H1 (cell line): ENCODE results near the gene SIRPB1. TPM values are rescaled to one million over a fixed set of nuclear protein-coding genes. Genes with fewer than 3 reads are reported as not detected.
"Not testable (repeated sequence)": the region's sequence is repeated elsewhere in the genome, so short reads cannot be mapped to it uniquely, and the experiment has no call there.

Experiments used
- CTCF ChIA-PET: fragments of 300-600 bp; sonication (Branson Sonifier 250); formaldehyde crosslinking; loops from one replicate; lab custom pipeline; 2021; ENCODE audit not compliant: partially characterized antibody; lab: Charles Lee
- POLR2A ChIA-PET: fragments of 300-600 bp; sonication (Branson Sonifier 250); formaldehyde crosslinking; loops from one replicate; lab custom pipeline; 2021; ENCODE audit warnings: inconsistent platforms; ENCODE audit not compliant: partially characterized antibody; lab: Charles Lee
- DNase-seq, 2 experiments: peaks; one replicate each; pipeline versions ENCODE4 v3.0.0 to v3.0.0-alpha.2; 2010 to 2022; ENCODE audit warnings: low spot score in 2 of 2, low read depth in 1 of 2, mixed read lengths in 1 of 2
- FAIRE-seq: peaks from 2 replicates; lab custom pipeline; 2011; peaks lifted over from hg19 to GRCh38; lab: Jason Lieb, UNC
- H2AFZ ChIP-seq: 2 replicates; pipeline ENCODE4 v1.8.1; 2012; ENCODE audit warnings: low read length, inconsistent platforms
- H2AK5ac ChIP-seq: 2 replicates; pipeline ENCODE4 v1.6.1; 2013; ENCODE audit warnings: low read depth, low read length
- H2BK120ac ChIP-seq: replicated peaks from 2 replicates; pipeline ENCODE3; 2013; ENCODE audit warnings: low read depth, low read length, inconsistent platforms
- H2BK12ac ChIP-seq: 2 replicates; pipeline ENCODE4 v1.6.1; 2013; ENCODE audit warnings: low read depth, low read length
- H2BK15ac ChIP-seq: 2 replicates; pipeline ENCODE4 v1.6.1; 2013; ENCODE audit warnings: low read length
- H2BK20ac ChIP-seq: 2 replicates; pipeline ENCODE4 v1.6.1; 2013; ENCODE audit warnings: low read length
- H2BK5ac ChIP-seq: 2 replicates; pipeline ENCODE4 v1.6.1; 2013; ENCODE audit warnings: low read depth, low read length
- H3K14ac ChIP-seq: 2 replicates; pipeline ENCODE4 v1.6.1; 2013; ENCODE audit warnings: inconsistent platforms; ENCODE audit not compliant: insufficient read length
- H3K18ac ChIP-seq: 2 replicates; pipeline ENCODE4 v1.6.1; 2013; ENCODE audit warnings: low read length; ENCODE audit errors: extremely low read depth
- H3K23ac ChIP-seq: 2 replicates; pipeline ENCODE4 v1.6.1; 2013; ENCODE audit warnings: inconsistent platforms; ENCODE audit not compliant: insufficient read length
- H3K23me2 ChIP-seq: 2 replicates; pipeline ENCODE4 v1.6.1; 2013; ENCODE audit warnings: low read depth, low read length
- H3K27ac ChIP-seq: 2 replicates; pipeline ENCODE4 v1.6.1; 2011; ENCODE audit warnings: low read depth, low read length, inconsistent platforms
- H3K27me3 ChIP-seq, 4 experiments: replicated peaks in 1 of 4; 1 replicate in 1 of 4; 2 replicates in 3 of 4; pipeline versions ENCODE4 v1.6.1 to v1.8.1; 2011 to 2013; ENCODE audit warnings: low read length in 3 of 4, mild to moderate bottlenecking in 3 of 4, inconsistent platforms in 2 of 4, mixed read lengths in 2 of 4, moderate library complexity in 1 of 4; ENCODE audit not compliant: control insufficient read depth in 3 of 4, insufficient read depth in 3 of 4; ENCODE audit errors: extremely low read depth in 1 of 4
- H3K36me3 ChIP-seq, 4 experiments: 2 replicates each; pipeline versions ENCODE4 v1.6.1 to v1.8.1; 2011 to 2013; ENCODE audit warnings: mild to moderate bottlenecking in 4 of 4, low read length in 3 of 4, moderate library complexity in 2 of 4, control low read depth in 1 of 4, inconsistent platforms in 1 of 4; ENCODE audit not compliant: insufficient read depth in 4 of 4, control insufficient read depth in 2 of 4
- H3K4ac ChIP-seq: replicated peaks from 2 replicates; pipeline ENCODE3; 2013; ENCODE audit warnings: low read length, low read depth, mixed read lengths, inconsistent platforms; ENCODE audit not compliant: insufficient read length
- H3K4me1 ChIP-seq, 4 experiments: replicated peaks in 1 of 4; 1 replicate in 1 of 4; 2 replicates in 3 of 4; pipeline versions ENCODE4 v1.6.1 to v1.8.1; 2011 to 2013; ENCODE audit warnings: low read length in 3 of 4, inconsistent platforms in 2 of 4, mixed read lengths in 1 of 4; ENCODE audit not compliant: insufficient read depth in 4 of 4, control insufficient read depth in 3 of 4
- H3K4me2 ChIP-seq, 2 experiments: 2 replicates each; pipeline versions ENCODE4 v1.6.1 to v1.8.1; 2011 to 2013; ENCODE audit warnings: low read depth in 2 of 2, low read length in 2 of 2, control low read depth in 1 of 2, inconsistent platforms in 1 of 2, mild to moderate bottlenecking in 1 of 2; ENCODE audit not compliant: insufficient read depth in 1 of 2
- H3K4me3 ChIP-seq, 4 experiments: fragments of 200-600, 300-600 bp in 1 of 4; sonication (generic), shearing (Covaris generic), sonication (Bioruptor Twin) in 1 of 4; 2 replicates each; pipeline versions ENCODE4 v1.5.1 to v1.8.1; 2011 to 2016; ENCODE audit warnings: low read length in 4 of 4, low read depth in 3 of 4, control low read depth in 2 of 4, inconsistent platforms in 2 of 4, mild to moderate bottlenecking in 2 of 4, mixed read lengths in 1 of 4, moderate library complexity in 1 of 4; ENCODE audit not compliant: insufficient read depth in 2 of 4; ENCODE audit errors: extremely low read depth in 1 of 4
- H3K56ac ChIP-seq: replicated peaks from 2 replicates; pipeline ENCODE3; 2013; ENCODE audit warnings: low read depth, mild to moderate bottlenecking, mixed read lengths, low read length, inconsistent platforms; ENCODE audit not compliant: insufficient read length
- H3K79me1 ChIP-seq: 2 replicates; pipeline ENCODE4 v1.6.1; 2013; ENCODE audit warnings: low read depth, low read length, control low read depth
- H3K79me2 ChIP-seq, 2 experiments: 2 replicates each; pipeline versions ENCODE4 v1.6.1 to v1.8.1; 2012 to 2013; ENCODE audit warnings: low read length in 2 of 2, mild to moderate bottlenecking in 2 of 2, inconsistent platforms in 1 of 2; ENCODE audit not compliant: insufficient read depth in 2 of 2, control insufficient read depth in 1 of 2
- H3K9ac ChIP-seq, 4 experiments: replicated peaks in 1 of 4; 1 replicate in 1 of 4; 2 replicates in 3 of 4; pipeline versions ENCODE4 v1.6.1 to v1.8.1; 2011 to 2013; ENCODE audit warnings: low read depth in 3 of 4, low read length in 3 of 4, control low read depth in 2 of 4, mild to moderate bottlenecking in 2 of 4, moderate library complexity in 2 of 4, inconsistent platforms in 1 of 4; ENCODE audit errors: extremely low read depth in 1 of 4
- H3K9me3 ChIP-seq, 2 experiments: 2 replicates each; pipeline versions ENCODE4 v1.6.1 to v1.8.1; 2012 to 2013; ENCODE audit warnings: mild to moderate bottlenecking in 2 of 2, moderate library complexity in 2 of 2, control low read depth in 1 of 2, inconsistent platforms in 1 of 2, low read depth in 1 of 2, low read length in 1 of 2, mixed read lengths in 1 of 2; ENCODE audit not compliant: insufficient read depth in 2 of 2
- H4K20me1 ChIP-seq, 2 experiments: replicated peaks in 1 of 2; 2 replicates each; pipeline versions ENCODE3 to v1.8.1; 2011 to 2013; ENCODE audit warnings: inconsistent platforms in 2 of 2, low read length in 2 of 2, mild to moderate bottlenecking in 1 of 2; ENCODE audit not compliant: insufficient read depth in 2 of 2, control insufficient read depth in 1 of 2
- H4K5ac ChIP-seq: 2 replicates; pipeline ENCODE4 v1.6.1; 2013; ENCODE audit warnings: low read length, low read depth, mixed read lengths, inconsistent platforms; ENCODE audit not compliant: insufficient read length
- H4K8ac ChIP-seq: 2 replicates; pipeline ENCODE4 v1.8.0; 2013; ENCODE audit warnings: mild to moderate bottlenecking, moderate library complexity, low read length, inconsistent platforms; ENCODE audit not compliant: insufficient read depth; ENCODE audit errors: extremely low read depth
- H4K91ac ChIP-seq: replicated peaks from 2 replicates; pipeline ENCODE3; 2013; ENCODE audit warnings: low read length, mixed read lengths, inconsistent platforms; ENCODE audit not compliant: insufficient read length
- WGBS, 2 experiments: shearing (Covaris generic) in 1 of 2; methylation state at CpG; one replicate each; pipeline versions ENCODE4 v1.1.6 to v1.1.7; 2013 to 2015; ENCODE audit warnings: low lambda C conversion rate in 2 of 2, mixed read lengths in 2 of 2, inconsistent platforms in 1 of 2, low coverage in 1 of 2, missing lambda C conversion rate in 1 of 2; ENCODE audit not compliant: insufficient replicate concordance in 2 of 2, insufficient coverage in 1 of 2, insufficient read length in 1 of 2; ENCODE audit errors: extremely low coverage in 1 of 2, missing lambda C conversion rate in 1 of 2; 5-methylcytosine and 5-hydroxymethylcytosine counted together
- polyA plus RNA-seq, 7 experiments: library from polyadenylated mRNA; depleted of rRNA in 3 of 7; stranded (reverse) in 5 of 7; unstranded in 2 of 7; fragments of >200 nt in 5 of 7; fragments of 200-250 nt in 2 of 7; gene quantifications; 1 replicate in 5 of 7; 2 replicates in 1 of 7; 4 replicates in 1 of 7; pipeline versions ENCODE4 v1.2.1 to v1.2.3, GENCODE V29; 2011 to 2013; ENCODE audit warnings: missing spikeins in 2 of 7, mixed read lengths in 2 of 7
- total RNA-seq: library from RNA; stranded (reverse); fragmentation: NEBNext Ultra II Directional; extraction: Animal tissue kit (Norgen Biotek cat#: 25700); gene quantifications from 2 replicates; pipeline ENCODE4 v1.2.1, GENCODE V29; 2021

Gene SIRPB1
- total and polyA plus RNA-seq, 2 of the 8 experiments (the other 6 are each of a cell fraction or from before 2014, with no cell fraction given), result 0.14 to 0.99 TPM

GRCh38 chr20:1577313-1577712 lies 42.5 kb downstream of the SIRPB1 start:
- POLR2A ChIA-PET, result not testable (repeated sequence)

More at GRCh38 chr20:1577313-1577712, 42.5 kb downstream of the SIRPB1 start:
- not testable (repeated sequence) for H2AK5ac ChIP-seq, H4K20me1 ChIP-seq, H4K5ac ChIP-seq, H2BK12ac ChIP-seq, H3K18ac ChIP-seq, H4K91ac ChIP-seq, H3K79me1 ChIP-seq, H4K8ac ChIP-seq, FAIRE-seq, H3K4me3 ChIP-seq, H3K9me3 ChIP-seq, H3K23ac ChIP-seq, H3K4ac ChIP-seq, DNase-seq, H2AFZ ChIP-seq, H2BK5ac ChIP-seq, H3K56ac ChIP-seq, H2BK20ac ChIP-seq, H3K9ac ChIP-seq, H2BK120ac ChIP-seq, H2BK15ac ChIP-seq, H3K27ac ChIP-seq, H3K36me3 ChIP-seq, H3K14ac ChIP-seq, H3K4me2 ChIP-seq, H3K4me1 ChIP-seq, H3K27me3 ChIP-seq, H3K79me2 ChIP-seq, H3K23me2 ChIP-seq
- 91% methylated on average over 2 of the region's 2 CpGs; no CpG with 5 or more reads in 1 of the 2 experiments for WGBS, 2 experiments
- CTCF ChIA-PET, result interaction anchor here (1.2 kb wide), 1 partner anchor 10 kb away, joined by 3 read pairs; no protein-coding TSS in a partner anchor
